ENCODE results near the gene PPIL1. TPM values are rescaled to one million over a fixed set of nuclear protein-coding genes. Genes with fewer than 3 reads are reported as not detected.

Gene PPIL1
- total and polyA plus RNA-seq, 2 donors (not counting 1 experiment from before 2014, with no cell fraction given) = 17.5 to 30.6 TPM

GRCh38 chr6:36833182-36833789, 41.3 kb downstream of the PPIL1 start:
- no peak for DNase-seq (ENCODE audit: low read depth in 2 of 2)
- Histone ChIP-seq H3K4me1 (ENCODE audit: control insufficient read depth, extremely low read depth, insufficient read depth, low read length) (no peaks in the 10 kb centered on the region), H3K36me3 (ENCODE audit: control insufficient read depth, insufficient read depth, low read length) (no peaks in the 10 kb centered on the region), H3K4me2 (ENCODE audit: extremely low read depth, insufficient read depth, low read length) (no peak overlapping the region), H2AFZ (ENCODE audit: low read length) (no peak overlapping the region), H3K4me3 (replicated peaks in 1 of 4; ENCODE audit: control extremely low read depth in 1 of 4, insufficient read depth in 1 of 4, low read depth in 3 of 4, low read length in 4 of 4) (no peak overlapping the region), H3K79me2 (ENCODE audit: control insufficient read depth, insufficient read depth, low read length) (no peaks in the 10 kb centered on the region), H4K20me1 (ENCODE audit: control insufficient read depth, extremely low read depth, insufficient read depth, low read length) (no peaks in the 10 kb centered on the region), H3K9ac (ENCODE audit: insufficient read depth, low read length) (no peak overlapping the region), H3K27ac (ENCODE audit: insufficient read depth, low read length) (no peak overlapping the region), H3K27me3 (ENCODE audit: control insufficient read depth, insufficient read depth, low read length) (peaks cover 13% of the 10 kb centered on the region), H3K9me3 (ENCODE audit: control insufficient read depth, insufficient read depth, low read depth, low read length) (no peaks in the 10 kb centered on the region)
- TF ChIP-seq CTCF (conservative IDR thresholded peaks at IDR 0.05 in 1 of 2, IDR thresholded peaks at IDR 0.05 in 1 of 2; ENCODE audit: low read depth in 1 of 2, low read length in 2 of 2) = no peak
- TF ChIP-seq EZH2 (IDR thresholded peaks at IDR 0.05; ENCODE audit: low read length, missing control alignments) = no peak

- Histone ChIP-seq H3K27me3 (ENCODE audit: control insufficient read depth, insufficient read depth, low read length) (peaks cover 6% of the 10 kb centered on the region), H3K4me3 (replicated peaks in 1 of 4; ENCODE audit: control extremely low read depth in 1 of 4, insufficient read depth in 1 of 4, low read depth in 3 of 4, low read length in 4 of 4) (no peak overlapping the region), H3K9me3 (ENCODE audit: control insufficient read depth, insufficient read depth, low read depth, low read length) (no peaks in the 10 kb centered on the region), H3K79me2 (ENCODE audit: control insufficient read depth, insufficient read depth, low read length) (no peaks in the 10 kb centered on the region), H3K4me2 (ENCODE audit: extremely low read depth, insufficient read depth, low read length) (no peak overlapping the region), H3K36me3 (ENCODE audit: control insufficient read depth, insufficient read depth, low read length) (no peaks in the 10 kb centered on the region), H3K4me1 (ENCODE audit: control insufficient read depth, extremely low read depth, insufficient read depth, low read length) (no peaks in the 10 kb centered on the region), H3K27ac (ENCODE audit: insufficient read depth, low read length) (no peak overlapping the region), H3K9ac (ENCODE audit: insufficient read depth, low read length) (no peak overlapping the region), H4K20me1 (ENCODE audit: control insufficient read depth, extremely low read depth, insufficient read depth, low read length) (no peaks in the 10 kb centered on the region), H2AFZ (ENCODE audit: low read length) (no peak overlapping the region)
- TF ChIP-seq CTCF (conservative IDR thresholded peaks at IDR 0.05 in 1 of 2, IDR thresholded peaks at IDR 0.05 in 1 of 2; ENCODE audit: low read depth in 1 of 2, low read length in 2 of 2) (no peak), EZH2 (IDR thresholded peaks at IDR 0.05; ENCODE audit: low read length, missing control alignments) (no peak)
- DNase-seq (ENCODE audit: low read depth in 2 of 2) = no peak
These were observed 42.3 kb downstream of the PPIL1 start for GRCh38 chr6:36832313-36832712.

GRCh38 chr6:36830577-36830976, 44.0 kb downstream of the PPIL1 start:
- H3K9ac ChIP-seq (ENCODE audit: insufficient read depth, low read length) = no peak overlapping the region
- peaks cover 4% of the 10 kb centered on the region for H3K27me3 ChIP-seq (ENCODE audit: control insufficient read depth, insufficient read depth, low read length)
- no peaks in the 10 kb centered on the region for H3K4me1 ChIP-seq (ENCODE audit: control insufficient read depth, extremely low read depth, insufficient read depth, low read length)
- H3K36me3 ChIP-seq (ENCODE audit: control insufficient read depth, insufficient read depth, low read length) = no peaks in the 10 kb centered on the region
- H3K27ac ChIP-seq (ENCODE audit: insufficient read depth, low read length) = no peak overlapping the region
- no peaks in the 10 kb centered on the region for H3K9me3 ChIP-seq (ENCODE audit: control insufficient read depth, insufficient read depth, low read depth, low read length)
- no peak overlapping the region for H3K4me3 ChIP-seq (replicated peaks in 1 of 4; ENCODE audit: control extremely low read depth in 1 of 4, insufficient read depth in 1 of 4, low read depth in 3 of 4, low read length in 4 of 4)
- no peak for DNase-seq (ENCODE audit: low read depth in 2 of 2)
- no peaks in the 10 kb centered on the region for H3K79me2 ChIP-seq (ENCODE audit: control insufficient read depth, insufficient read depth, low read length)
- H3K4me2 ChIP-seq (ENCODE audit: extremely low read depth, insufficient read depth, low read length) = no peak overlapping the region
- TF ChIP-seq CTCF (conservative IDR thresholded peaks at IDR 0.05 in 1 of 2, IDR thresholded peaks at IDR 0.05 in 1 of 2; ENCODE audit: low read depth in 1 of 2, low read length in 2 of 2) = no peak
- TF ChIP-seq EZH2 (IDR thresholded peaks at IDR 0.05; ENCODE audit: low read length, missing control alignments) = no peak
- H2AFZ ChIP-seq (ENCODE audit: low read length) = no peak overlapping the region
- H4K20me1 ChIP-seq (ENCODE audit: control insufficient read depth, extremely low read depth, insufficient read depth, low read length) = no peaks in the 10 kb centered on the region

Measured in fibroblast of lung (primary cell).